Activated CD4-positive, alpha-beta memory T cell treated with anti-CD3 and anti-CD28 coated beads for 36 hours (primary cell): ENCODE measurements around the gene EFNA3. TPM values are rescaled to one million over a fixed set of nuclear protein-coding genes. Genes with fewer than 3 reads are reported as not detected.
A peak's percentile ranks its signal among the peaks of the same experiment; 100 is the strongest.

Source experiments
- CTCF ChIA-PET: fragments of 350-600 bp; sonication (Branson Sonifier 250); formaldehyde crosslinking; loops from one replicate; lab custom pipeline; 2021; ENCODE audit warnings: antibody characterized with exemption, inconsistent platforms; lab: Charles Lee
- POLR2A ChIA-PET: fragments of 350-600 bp; sonication (Branson Sonifier 250); formaldehyde crosslinking; loops from one replicate; lab custom pipeline; 2021; ENCODE audit warnings: antibody characterized with exemption; lab: Charles Lee
- DNase-seq: peaks from one replicate; pipeline ENCODE4 v3.0.0-alpha.2; 2020
- H3K27ac Mint-ChIP-seq: one replicate; pipeline ENCODE4 v1.8.0; 2021; ENCODE audit warnings: mixed read lengths
- H3K27me3 Mint-ChIP-seq: one replicate; pipeline ENCODE4 v1.8.0; 2021; ENCODE audit warnings: mixed read lengths
- H3K36me3 Mint-ChIP-seq: one replicate; pipeline ENCODE4 v1.8.0; 2021; ENCODE audit warnings: mixed read lengths
- H3K4me1 Mint-ChIP-seq: one replicate; pipeline ENCODE4 v1.8.0; 2021; ENCODE audit warnings: low read depth, mixed read lengths
- H3K4me3 Mint-ChIP-seq: one replicate; pipeline ENCODE4 v1.8.0; 2021; ENCODE audit warnings: mild to moderate bottlenecking, mixed read lengths
- H3K9me3 Mint-ChIP-seq: one replicate; pipeline ENCODE4 v1.8.0; 2021; ENCODE audit warnings: mixed read lengths
- intact Hi-C: fragments of 100-400 bp; cut with micrococcal nuclease; formaldehyde crosslinking; loops from one replicate; pipeline ENCODE4 v1.15.1; 2023
- total RNA-seq, 2 experiments: library from RNA; stranded (reverse); gene quantifications; one replicate each; pipeline ENCODE4 v1.2.3, GENCODE V29; 2021

Gene EFNA3
- total RNA-seq, 2 experiments from 2014 or later, result 2.4 to 2.6 TPM

- intact Hi-C loops, result loop anchor here (2.0 kb wide), 1 partner anchor 47 kb away; the partner anchor contains the start of gene ZBTB7B
- peaks cover 25% of the 10 kb centered on the region for H3K4me1 Mint-ChIP-seq
- no peaks in the 10 kb centered on the region for H3K27me3 Mint-ChIP-seq
- H3K9me3 Mint-ChIP-seq, result no peaks in the 10 kb centered on the region
- no peaks in the 10 kb centered on the region for H3K36me3 Mint-ChIP-seq
- ChIA-PET POLR2A (interaction anchor here (1.0 kb wide), 1 partner anchor 34 kb away, joined by 3 read pairs; no protein-coding TSS in a partner anchor), CTCF (interaction anchor here (0.7 to 15.3 kb wide), 13 partner anchors 10 to 117 kb away, joined by 3 to 245 read pairs (median 7); partner anchors contain the start of genes CKS1B, EFNA4, FLAD1 and PMVK)
- peak overlapping the region; percentile 81 for H3K4me3 Mint-ChIP-seq
- no peak for DNase-seq
- H3K27ac Mint-ChIP-seq, result no peak overlapping the region
Measured at GRCh38 chr1:155049651-155050559, 28.7 kb upstream of the EFNA3 start.

GRCh38 chr1:155050560-155051341 is 27.9 kb upstream of the EFNA3 start, which contains the start of gene ADAM15:
TSS of gene ADAM15 (plus strand) at chr1:155051316. CDS start at chr1:155051387, 71 bp downstream.
- H3K36me3 Mint-ChIP-seq, result peaks cover 3% of the 10 kb centered on the region
- peak within 1 kb of the TSS; percentile 81 for H3K4me3 Mint-ChIP-seq
- DNase-seq, result peak; percentile 87
- H3K27ac Mint-ChIP-seq, result peak within 1 kb of the TSS; percentile 64
- no peaks in the 10 kb centered on the region for H3K9me3 Mint-ChIP-seq
- H3K27me3 Mint-ChIP-seq, result no peaks in the 10 kb centered on the region
- ChIA-PET CTCF (interaction anchor here (0.6 to 15.3 kb wide), 38 partner anchors 9 to 641 kb away, joined by 3 to 245 read pairs (median 4); partner anchors contain the start of genes CKS1B, EFNA3, EFNA4 and FLAD1), POLR2A (interaction anchor here (0.6 to 1.4 kb wide), 6 partner anchors 9 to 115 kb away, joined by 3 to 5 read pairs (median 4); partner anchors contain the start of genes PBXIP1 and PMVK)
- intact Hi-C loops, result loop anchor here (1.0 to 2.0 kb wide), 2 partner anchors 48 to 76 kb away; partner anchors contain the start of genes CKS1B and ZBTB7B
- peaks cover 22% of the 10 kb centered on the region for H3K4me1 Mint-ChIP-seq

- H3K4me3 Mint-ChIP-seq, result peak overlapping the region; percentile 75
- H3K36me3 Mint-ChIP-seq, result peaks cover 9% of the 10 kb centered on the region
- CTCF ChIA-PET, result interaction anchor here (0.6 to 15.3 kb wide), 39 partner anchors 9 to 642 kb away, joined by 3 to 245 read pairs (median 4); partner anchors contain the start of genes CKS1B, EFNA3, EFNA4 and FLAD1
Measured at GRCh38 chr1:155051342-155051776, 27.3 kb upstream of the EFNA3 start.

GRCh38 chr1:155051777-155052398 is 26.7 kb upstream of the EFNA3 start:
- Mint-ChIP-seq H3K4me3 (peak overlapping the region; percentile 75), H3K36me3 (peaks cover 10% of the 10 kb centered on the region), H3K9me3 (no peaks in the 10 kb centered on the region), H3K27me3 (no peaks in the 10 kb centered on the region), H3K27ac (peak overlapping the region; percentile 29), H3K4me1 (peaks cover 22% of the 10 kb centered on the region)
- intact Hi-C loops, result loop anchor here (1.0 to 2.0 kb wide), 3 partner anchors 9 to 78 kb away; partner anchors contain the start of genes CKS1B and ZBTB7B
- DNase-seq, result peak; percentile 56
- ChIA-PET POLR2A (interaction anchor here (1.0 to 1.4 kb wide), 3 partner anchors 8 to 116 kb away, joined by 4 to 5 read pairs (median 4); partner anchors contain the start of gene PMVK), CTCF (interaction anchor here (0.6 to 15.8 kb wide), 18 partner anchors 4 to 642 kb away, joined by 3 to 245 read pairs (median 8); partner anchors contain the start of genes ADAM15, CKS1B, EFNA3 and EFNA4)

More at GRCh38 chr1:155051342-155051776, 27.3 kb upstream of the EFNA3 start:
- Mint-ChIP-seq H3K27me3 (no peaks in the 10 kb centered on the region), H3K9me3 (no peaks in the 10 kb centered on the region), H3K27ac (no peak overlapping the region), H3K4me1 (peaks cover 22% of the 10 kb centered on the region)
- intact Hi-C loops, result loop anchor here (1.0 to 2.0 kb wide), 2 partner anchors 49 to 77 kb away; partner anchors contain the start of genes CKS1B and ZBTB7B
- POLR2A ChIA-PET, result interaction anchor here (0.6 to 1.4 kb wide), 6 partner anchors 8 to 115 kb away, joined by 3 to 5 read pairs (median 4); partner anchors contain the start of genes PBXIP1 and PMVK
- DNase-seq, result no peak

- intact Hi-C loops, result loop anchor here (1.0 kb wide), 1 partner anchor 9 kb away; no protein-coding TSS in a partner anchor
- peak overlapping the region; percentile 75 for H3K4me3 Mint-ChIP-seq
- no peaks in the 10 kb centered on the region for H3K27me3 Mint-ChIP-seq
- peaks cover 22% of the 10 kb centered on the region for H3K4me1 Mint-ChIP-seq
- peaks cover 10% of the 10 kb centered on the region for H3K36me3 Mint-ChIP-seq
- peak overlapping the region; percentile 59 for H3K27ac Mint-ChIP-seq
- CTCF ChIA-PET, result interaction anchor here (1.4 to 15.8 kb wide), 10 partner anchors 5 to 109 kb away, joined by 3 to 245 read pairs (median 11); partner anchors contain the start of genes ADAM15, CKS1B, EFNA3 and EFNA4
- DNase-seq, result peak; percentile 44
- H3K9me3 Mint-ChIP-seq, result no peaks in the 10 kb centered on the region
- POLR2A ChIA-PET, result interaction anchor here (1.0 kb wide), 1 partner anchor 117 kb away, joined by 4 read pairs; the partner anchor contains the start of gene PMVK
Measured at GRCh38 chr1:155052439-155053395, 25.9 kb upstream of the EFNA3 start.

GRCh38 chr1:155053531-155054105 is 25.0 kb upstream of the EFNA3 start:
- intact Hi-C loops, result no loop called here
- Mint-ChIP-seq H3K4me3 (peak overlapping the region; percentile 34), H3K9me3 (no peaks in the 10 kb centered on the region), H3K4me1 (peaks cover 22% of the 10 kb centered on the region), H3K27ac (no peak overlapping the region), H3K36me3 (peaks cover 16% of the 10 kb centered on the region), H3K27me3 (no peaks in the 10 kb centered on the region)
- DNase-seq, result no peak
- ChIA-PET POLR2A (no interaction called here), CTCF (interaction anchor here (1.4 to 15.8 kb wide), 5 partner anchors 6 to 38 kb away, joined by 3 to 245 read pairs (median 92); partner anchors contain the start of genes ADAM15 and EFNA4)

- H3K36me3 Mint-ChIP-seq, result peaks cover 22% of the 10 kb centered on the region
- DNase-seq, result no peak
- ChIA-PET POLR2A (interaction anchor here (0.9 kb wide), 1 partner anchor 53 kb away, joined by 3 read pairs; no protein-coding TSS in a partner anchor), CTCF (interaction anchor here (0.6 to 15.8 kb wide), 6 partner anchors 9 to 563 kb away, joined by 3 to 245 read pairs (median 5); partner anchors contain the start of genes ADAM15, KRTCAP2 and PMVK)
- H3K4me3 Mint-ChIP-seq, result no peak overlapping the region
- intact Hi-C loops, result no loop called here
- no peak overlapping the region for H3K27ac Mint-ChIP-seq
- H3K27me3 Mint-ChIP-seq, result no peaks in the 10 kb centered on the region
- H3K4me1 Mint-ChIP-seq, result peaks cover 21% of the 10 kb centered on the region
- H3K9me3 Mint-ChIP-seq, result no peaks in the 10 kb centered on the region
Measured at GRCh38 chr1:155057104-155057503, 21.5 kb upstream of the EFNA3 start.

GRCh38 chr1:155057788-155058211 is 20.8 kb upstream of the EFNA3 start:
- Mint-ChIP-seq H3K27me3 (no peaks in the 10 kb centered on the region), H3K36me3 (peaks cover 22% of the 10 kb centered on the region), H3K27ac (no peak overlapping the region), H3K4me1 (peaks cover 20% of the 10 kb centered on the region), H3K4me3 (no peak overlapping the region), H3K9me3 (no peaks in the 10 kb centered on the region)
- intact Hi-C loops, result no loop called here
- CTCF ChIA-PET, result interaction anchor here (0.6 to 15.8 kb wide), 5 partner anchors 10 to 564 kb away, joined by 3 to 245 read pairs (median 6); partner anchors contain the start of genes ADAM15 and PMVK
- no peak for DNase-seq
- POLR2A ChIA-PET, result no interaction called here

GRCh38 chr1:155060736-155061135 is 17.9 kb upstream of the EFNA3 start:
- no peak overlapping the region for H3K27ac Mint-ChIP-seq
- peaks cover 29% of the 10 kb centered on the region for H3K4me1 Mint-ChIP-seq
- no peak for DNase-seq
- no peaks in the 10 kb centered on the region for H3K27me3 Mint-ChIP-seq
- POLR2A ChIA-PET, result interaction anchor here (1.4 kb wide), 1 partner anchor 10 kb away, joined by 5 read pairs; the partner anchor contains the start of gene ADAM15
- no peak overlapping the region for H3K4me3 Mint-ChIP-seq
- H3K9me3 Mint-ChIP-seq, result no peaks in the 10 kb centered on the region
- H3K36me3 Mint-ChIP-seq, result peaks cover 19% of the 10 kb centered on the region
- intact Hi-C loops, result loop anchor here (1.0 to 5.0 kb wide), 5 partner anchors 8 to 393 kb away; partner anchors contain the start of genes FLAD1 and PMVK
- CTCF ChIA-PET, result interaction anchor here (0.8 to 15.8 kb wide), 17 partner anchors 10 to 501 kb away, joined by 3 to 245 read pairs (median 7); partner anchors contain the start of genes ADAM15, KRTCAP2, PBXIP1 and TRIM46
